ENCODE results near the gene IL17RD.
A peak's percentile ranks its signal among the peaks of the same experiment; 100 is the strongest.

Gene IL17RD

GRCh38 chr3:57065588-57065987 lies 99.6 kb downstream of the IL17RD start:
- DNase-seq (no peak), ATAC-seq (no peak)

- no peak for DNase-seq
- ATAC-seq = no peak
These were observed 100.6 kb downstream of the IL17RD start for GRCh38 chr3:57064572-57064971.

GRCh38 chr3:57064001-57064400 lies 101.2 kb downstream of the IL17RD start:
- ATAC-seq (no peak), DNase-seq (no peak)

GRCh38 chr3:57063032-57063431 lies 102.1 kb downstream of the IL17RD start:
- no peak for ATAC-seq

GRCh38 chr3:57062101-57062631 lies 103.0 kb downstream of the IL17RD start:
- DNase-seq (no peak), ATAC-seq (peak; percentile 19)

More at GRCh38 chr3:57063032-57063431, 102.1 kb downstream of the IL17RD start:
- no peak for DNase-seq

- no peak for ATAC-seq
These were observed 103.6 kb downstream of the IL17RD start for GRCh38 chr3:57061556-57061955.

GRCh38 chr3:57060089-57060821 lies 104.9 kb downstream of the IL17RD start, which contains the start of gene SPATA12:
Gene SPATA12, plus strand, starts transcription at chr3:57060664. Its CDS starts 13,031 bp downstream, at chr3:57073695.
- ATAC-seq = peak; percentile 57
- no peak for DNase-seq

More at GRCh38 chr3:57061556-57061955, 103.6 kb downstream of the IL17RD start:
- DNase-seq = no peak

- ATAC-seq (no peak), DNase-seq (no peak)
These were observed 105.7 kb downstream of the IL17RD start for GRCh38 chr3:57059411-57059810.

GRCh38 chr3:57057351-57057750 lies 107.8 kb downstream of the IL17RD start:
- DNase-seq = no peak

GRCh38 chr3:57053122-57053521 lies 112.0 kb downstream of the IL17RD start:
- DNase-seq (no peak), ATAC-seq (no peak)

More at GRCh38 chr3:57057351-57057750, 107.8 kb downstream of the IL17RD start:
- no peak for ATAC-seq

GRCh38 chr3:57052662-57053061 lies 112.5 kb downstream of the IL17RD start:
- DNase-seq (no peak), ATAC-seq (no peak)

- ATAC-seq (no peak), DNase-seq (no peak)
These were observed 116.4 kb downstream of the IL17RD start for GRCh38 chr3:57048728-57049127.

GRCh38 chr3:57048052-57048671 lies 117.0 kb downstream of the IL17RD start:
- DNase-seq (no peak), ATAC-seq (no peak)

GRCh38 chr3:57046101-57046765 lies 118.9 kb downstream of the IL17RD start:
- no peak for DNase-seq
- ATAC-seq = no peak

- no peak for DNase-seq
These were observed 121.6 kb downstream of the IL17RD start for GRCh38 chr3:57043518-57043917.

GRCh38 chr3:57041674-57042073 lies 123.5 kb downstream of the IL17RD start:
- DNase-seq (no peak), ATAC-seq (no peak)

More at GRCh38 chr3:57043518-57043917, 121.6 kb downstream of the IL17RD start:
- ATAC-seq = no peak
